Thyroid gland (tissue), 4 donors: ENCODE measurements around the gene TAF11L2. TPM values are rescaled to one million over a fixed set of nuclear protein-coding genes. Genes with fewer than 3 reads are reported as not detected.
"Not testable (repeated sequence)": the region's sequence is repeated elsewhere in the genome, so short reads cannot be mapped to it uniquely, and the experiment has no call there.

Source experiments
- DNase-seq, 2 donors: peaks; one replicate each; pipeline ENCODE4 v3.0.0-alpha.2; 2019
- H3K27ac ChIP-seq, 3 donors: fragments of 200-600 bp; sonication (generic); 1 replicate in 2 of 3; 2 replicates in 1 of 3; pipeline ENCODE4 v1.5.1; 2016 to 2019; ENCODE audit warnings: mild to moderate bottlenecking in 1 of 3, moderate library complexity in 1 of 3
- H3K27me3 ChIP-seq: fragments of 200-600 bp; sonication (generic); one replicate; pipeline ENCODE4 v1.5.1; 2019
- H3K36me3 ChIP-seq, 2 donors: fragments of 200-600 bp; sonication (generic); one replicate each; pipeline ENCODE4 v1.5.1; 2016 to 2019
- H3K4me1 ChIP-seq, 2 donors: fragments of 200-600 bp; sonication (generic); one replicate each; pipeline ENCODE4 v1.5.1; 2017 to 2019
- H3K4me3 ChIP-seq, 3 donors: fragments of 200-600 bp; sonication (generic); replicated peaks in 1 of 3; 1 replicate in 2 of 3; 2 replicates in 1 of 3; pipeline ENCODE4 v1.5.1; 2016; ENCODE audit warnings: mild to moderate bottlenecking in 1 of 3
- H3K9me3 ChIP-seq: fragments of 200-600 bp; sonication (generic); one replicate; pipeline ENCODE4 v1.5.1; 2017
- CTCF ChIP-seq, 6 experiments: fragments of 200-600 bp in 3 of 6; fragments of 450-650 bp in 3 of 6; sonication (generic) in 3 of 6; IDR thresholded peaks; one replicate each; pipeline ENCODE4 v1.5.1; 2016 to 2019; ENCODE audit warnings: antibody characterized with exemption in 6 of 6, mild to moderate bottlenecking in 2 of 6, inconsistent platforms in 1 of 6, moderate library complexity in 1 of 6
- POLR2A ChIP-seq, 2 donors: fragments of 450-650 bp; IDR thresholded peaks; one replicate each; pipeline ENCODE4 v1.6.1; 2017; ENCODE audit warnings: antibody characterized with exemption in 2 of 2, mild to moderate bottlenecking in 2 of 2, moderate library complexity in 1 of 2
- WGBS, 2 donors: methylation state at CpG; one replicate each; pipeline ENCODE4 v1.1.5; 2017; 5-methylcytosine and 5-hydroxymethylcytosine counted together
- intact Hi-C: fragments of 100-400 bp; cut with DNase I; formaldehyde crosslinking; loops from one replicate; pipeline ENCODE4 v1.15.1; 2023
- total RNA-seq, 4 donors: library from RNA; depleted of rRNA; stranded (reverse); fragments of >200 nt; gene quantifications; one replicate each; pipeline ENCODE4 v1.2.3, GENCODE V29; 2016

Gene TAF11L2
- total RNA-seq, 4 donors from 2014 or later, result not detected

GRCh38 chr5:17487174-17487512 lies 10.9 kb upstream of the TAF11L2 start:
- intact Hi-C loops, result no loop called here
- Histone ChIP-seq H3K36me3 (no peaks in the 10 kb centered on the region), H3K27me3 (no peaks in the 10 kb centered on the region), H3K27ac (no peak overlapping the region), H3K4me3 (no peak overlapping the region), H3K4me1 (no peaks in the 10 kb centered on the region), H3K9me3 (no peaks in the 10 kb centered on the region)
- DNase-seq, result no peak
- no peak for TF ChIP-seq POLR2A (IDR thresholded peaks at IDR 0.05)
- TF ChIP-seq CTCF (IDR thresholded peaks at IDR 0.05), result no peak
- 89 to 100% methylated on average over 1 of the region's 1 CpG for WGBS, 2 donors

- H3K27ac ChIP-seq, DNase-seq, H3K4me1 ChIP-seq, H3K36me3 ChIP-seq, H3K9me3 ChIP-seq, H3K4me3 ChIP-seq, intact Hi-C loops, H3K27me3 ChIP-seq: not testable (repeated sequence)
- 94 to 97% methylated on average over 11 to 15 of the region's 23 CpGs for WGBS, 2 donors
Observed at GRCh38 chr5:17491257-17491656, 6.8 kb upstream of the TAF11L2 start.

- WGBS, 2 donors, result 85 to 92% methylated on average over 3 of the region's 3 CpGs
- H3K4me3 ChIP-seq, result no peak overlapping the region
- intact Hi-C loops, result no loop called here
Observed at GRCh38 chr5:17492770-17493169, 5.3 kb upstream of the TAF11L2 start.

GRCh38 chr5:17497446-17497845 lies 585 bp upstream of the TAF11L2 start:
- Histone ChIP-seq H3K27me3 (no peaks in the 10 kb centered on the region), H3K4me1 (no peaks in the 10 kb centered on the region), H3K9me3 (no peaks in the 10 kb centered on the region), H3K27ac (no peak overlapping the region), H3K36me3 (no peaks in the 10 kb centered on the region), H3K4me3 (no peak overlapping the region)
- 60 to 63% methylated on average over 4 of the region's 4 CpGs for WGBS, 2 donors
- no peak for TF ChIP-seq CTCF (IDR thresholded peaks at IDR 0.05)
- no peak for TF ChIP-seq POLR2A (IDR thresholded peaks at IDR 0.05)
- intact Hi-C loops, result no loop called here
- DNase-seq, result no peak

More at GRCh38 chr5:17492770-17493169, 5.3 kb upstream of the TAF11L2 start:
- H3K27ac ChIP-seq, result no peak overlapping the region
- H3K4me1 ChIP-seq, result no peaks in the 10 kb centered on the region
- DNase-seq, result no peak
- H3K36me3 ChIP-seq, result no peaks in the 10 kb centered on the region
- TF ChIP-seq POLR2A (IDR thresholded peaks at IDR 0.05) (no peak), CTCF (IDR thresholded peaks at IDR 0.05) (no peak)
- H3K9me3 ChIP-seq, result no peaks in the 10 kb centered on the region
- no peaks in the 10 kb centered on the region for H3K27me3 ChIP-seq

- H3K36me3 ChIP-seq, result no peaks in the 10 kb centered on the region
- no peaks in the 10 kb centered on the region for H3K9me3 ChIP-seq
- WGBS, 2 donors, result 94 to 95% methylated on average over 14 to 17 of the region's 17 CpGs
- TF ChIP-seq CTCF (IDR thresholded peaks at IDR 0.05) (no peak), POLR2A (IDR thresholded peaks at IDR 0.05) (no peak)
- no peak overlapping the region for H3K27ac ChIP-seq
- intact Hi-C loops, result no loop called here
- DNase-seq, result no peak
- H3K4me1 ChIP-seq, result no peaks in the 10 kb centered on the region
- no peak overlapping the region for H3K4me3 ChIP-seq
- H3K27me3 ChIP-seq, result no peaks in the 10 kb centered on the region
Observed at GRCh38 chr5:17511775-17512325, 13.8 kb downstream of the TAF11L2 start.

- DNase-seq, intact Hi-C loops, H3K27ac ChIP-seq, H3K4me1 ChIP-seq, H3K36me3 ChIP-seq, H3K4me3 ChIP-seq, H3K27me3 ChIP-seq, H3K9me3 ChIP-seq: not testable (repeated sequence)
- 83 to 86% methylated on average over 11 to 12 of the region's 12 CpGs for WGBS, 2 donors
Observed at GRCh38 chr5:17517526-17517925, 19.5 kb downstream of the TAF11L2 start.

- no CpG with 5 or more reads among the region's 15 CpGs for WGBS, 2 donors
- H3K4me1 ChIP-seq, H3K27ac ChIP-seq, H3K36me3 ChIP-seq, H3K9me3 ChIP-seq, intact Hi-C loops, H3K4me3 ChIP-seq, H3K27me3 ChIP-seq, DNase-seq: not testable (repeated sequence)
Observed at GRCh38 chr5:17518067-17518466, 20.0 kb downstream of the TAF11L2 start, which contains the start of gene TAF11L3. Gene TAF11L3, plus strand, starts transcription at chr5:17518367.

- WGBS, 2 donors, result 93 to 94% methylated on average over 10 of the region's 14 CpGs
- not testable (repeated sequence) for DNase-seq
Observed at GRCh38 chr5:17519508-17519907, 21.5 kb downstream of the TAF11L2 start.

GRCh38 chr5:17521501-17521900 lies 23.5 kb downstream of the TAF11L2 start, which contains the start of gene TAF11L4:
Gene TAF11L4, plus strand, starts transcription at chr5:17521801.
- no CpG with 5 or more reads among the region's 15 CpGs for WGBS, 2 donors
- H3K9me3 ChIP-seq, H3K4me3 ChIP-seq, DNase-seq, H3K36me3 ChIP-seq, H3K4me1 ChIP-seq, H3K27me3 ChIP-seq, H3K27ac ChIP-seq, intact Hi-C loops: not testable (repeated sequence)

More at GRCh38 chr5:17519508-17519907, 21.5 kb downstream of the TAF11L2 start:
- H3K27me3 ChIP-seq, H3K27ac ChIP-seq, intact Hi-C loops, H3K36me3 ChIP-seq, H3K9me3 ChIP-seq, H3K4me1 ChIP-seq, H3K4me3 ChIP-seq: not testable (repeated sequence)
